Activated CD4-positive, alpha-beta memory T cell treated with anti-CD3 and anti-CD28 coated beads for 36 hours (primary cell): ENCODE measurements around the gene OSBPL9. TPM values are rescaled to one million over a fixed set of nuclear protein-coding genes. Genes with fewer than 3 reads are reported as not detected.

Source experiments
- CTCF ChIA-PET: fragments of 350-600 bp; sonication (Branson Sonifier 250); formaldehyde crosslinking; loops from one replicate; lab custom pipeline; 2021; ENCODE audit warnings: antibody characterized with exemption, inconsistent platforms; lab: Charles Lee
- POLR2A ChIA-PET: fragments of 350-600 bp; sonication (Branson Sonifier 250); formaldehyde crosslinking; loops from one replicate; lab custom pipeline; 2021; ENCODE audit warnings: antibody characterized with exemption; lab: Charles Lee
- DNase-seq: peaks from one replicate; pipeline ENCODE4 v3.0.0-alpha.2; 2020
- H3K27ac Mint-ChIP-seq: one replicate; pipeline ENCODE4 v1.8.0; 2021; ENCODE audit warnings: mixed read lengths
- H3K27me3 Mint-ChIP-seq: one replicate; pipeline ENCODE4 v1.8.0; 2021; ENCODE audit warnings: mixed read lengths
- H3K36me3 Mint-ChIP-seq: one replicate; pipeline ENCODE4 v1.8.0; 2021; ENCODE audit warnings: mixed read lengths
- H3K4me1 Mint-ChIP-seq: one replicate; pipeline ENCODE4 v1.8.0; 2021; ENCODE audit warnings: low read depth, mixed read lengths
- H3K4me3 Mint-ChIP-seq: one replicate; pipeline ENCODE4 v1.8.0; 2021; ENCODE audit warnings: mild to moderate bottlenecking, mixed read lengths
- H3K9me3 Mint-ChIP-seq: one replicate; pipeline ENCODE4 v1.8.0; 2021; ENCODE audit warnings: mixed read lengths
- intact Hi-C: fragments of 100-400 bp; cut with micrococcal nuclease; formaldehyde crosslinking; loops from one replicate; pipeline ENCODE4 v1.15.1; 2023
- total RNA-seq, 2 experiments: library from RNA; stranded (reverse); gene quantifications; one replicate each; pipeline ENCODE4 v1.2.3, GENCODE V29; 2021

Gene OSBPL9
- total RNA-seq, 2 experiments from 2014 or later: 46.1 to 48.6 TPM

DNA sequence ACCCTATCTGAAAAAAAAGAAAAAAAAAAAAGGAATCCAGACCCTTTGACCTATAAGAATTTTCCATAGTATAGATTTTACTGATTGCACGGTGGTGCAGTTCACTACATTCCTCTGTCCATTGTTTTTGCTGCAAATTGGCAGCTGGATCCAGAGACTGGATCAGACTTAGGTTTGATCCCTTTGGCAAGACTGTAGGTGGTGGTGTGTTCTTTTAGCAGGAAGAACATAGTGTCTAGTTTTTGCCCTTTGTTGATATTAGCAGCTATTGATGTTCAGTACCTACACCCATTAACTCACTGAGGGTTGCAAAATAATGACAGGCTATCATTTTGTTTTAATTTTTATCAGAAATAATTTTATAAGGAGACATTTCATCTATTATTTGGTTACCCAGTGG, 37.1 kb downstream of the OSBPL9 start:
- Mint-ChIP-seq H3K27me3 (no peaks in the 10 kb centered on the region), H3K4me1 (peaks cover 3% of the 10 kb centered on the region), H3K27ac (no peak overlapping the region), H3K36me3 (peaks cover 10% of the 10 kb centered on the region), H3K9me3 (no peaks in the 10 kb centered on the region), H3K4me3 (no peak overlapping the region)
- ChIA-PET CTCF (no interaction called here), POLR2A (no interaction called here)
- DNase-seq: no peak
- intact Hi-C loops: no loop called here

DNA sequence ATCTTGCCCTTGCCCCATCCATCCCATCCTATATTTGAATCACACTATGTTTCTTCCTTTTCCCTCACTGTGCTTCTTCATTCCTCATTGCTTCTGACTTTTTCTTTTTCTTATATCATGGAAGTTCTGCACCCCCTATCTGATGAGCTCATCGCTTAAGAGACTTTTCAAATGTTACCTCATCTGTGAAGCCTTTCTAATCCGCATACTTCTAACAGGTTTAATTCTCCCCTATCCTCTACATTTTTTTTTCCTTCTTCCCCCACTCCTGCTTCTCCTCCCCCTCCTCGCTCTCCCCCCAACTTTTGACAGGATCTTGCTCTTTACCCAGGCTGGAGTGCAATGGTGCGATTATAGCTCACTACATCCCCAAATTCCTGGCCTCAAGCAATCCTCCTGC, 39.5 kb downstream of the OSBPL9 start:
- H3K36me3 Mint-ChIP-seq: peaks cover 10% of the 10 kb centered on the region
- intact Hi-C loops: no loop called here
- no peak for DNase-seq
- POLR2A ChIA-PET: no interaction called here
- H3K4me3 Mint-ChIP-seq: no peak overlapping the region
- no peaks in the 10 kb centered on the region for H3K9me3 Mint-ChIP-seq
- H3K4me1 Mint-ChIP-seq: no peaks in the 10 kb centered on the region
- H3K27me3 Mint-ChIP-seq: no peaks in the 10 kb centered on the region
- H3K27ac Mint-ChIP-seq: no peak overlapping the region
- CTCF ChIA-PET: no interaction called here

DNA sequence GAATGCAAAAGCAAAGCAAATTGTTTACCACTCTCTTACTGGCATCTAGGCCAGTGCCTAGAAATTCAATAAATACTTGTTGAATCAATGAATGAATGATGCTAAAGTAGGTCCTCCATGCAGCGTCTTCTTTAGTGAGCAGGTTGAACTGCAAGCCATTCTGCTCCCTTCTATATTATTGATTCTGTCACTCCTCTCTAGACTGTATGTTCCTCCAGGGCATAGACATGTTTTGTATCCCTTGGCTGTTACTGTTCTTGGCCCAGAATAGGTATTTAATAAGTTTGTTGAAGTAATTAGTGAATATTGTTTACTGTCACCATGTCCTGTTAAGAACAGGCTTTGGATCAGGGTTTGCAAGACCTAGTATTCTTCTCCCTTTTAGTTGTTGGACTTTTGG, 43.7 kb downstream of the OSBPL9 start:
- ChIA-PET POLR2A (no interaction called here), CTCF (no interaction called here)
- H3K9me3 Mint-ChIP-seq: no peaks in the 10 kb centered on the region
- no peak overlapping the region for H3K4me3 Mint-ChIP-seq
- H3K27me3 Mint-ChIP-seq: no peaks in the 10 kb centered on the region
- no peak for DNase-seq
- intact Hi-C loops: no loop called here
- no peaks in the 10 kb centered on the region for H3K4me1 Mint-ChIP-seq
- H3K36me3 Mint-ChIP-seq: no peaks in the 10 kb centered on the region
- H3K27ac Mint-ChIP-seq: no peak overlapping the region

- ChIA-PET POLR2A (no interaction called here), CTCF (no interaction called here)
- no peaks in the 10 kb centered on the region for H3K4me1 Mint-ChIP-seq
- H3K36me3 Mint-ChIP-seq: no peaks in the 10 kb centered on the region
- no peak for DNase-seq
- H3K27ac Mint-ChIP-seq: no peak overlapping the region
- no peaks in the 10 kb centered on the region for H3K27me3 Mint-ChIP-seq
- no peak overlapping the region for H3K4me3 Mint-ChIP-seq
- no peaks in the 10 kb centered on the region for H3K9me3 Mint-ChIP-seq
- intact Hi-C loops: no loop called here
Observed at GRCh38 chr1:51661081-51661518, 44.2 kb downstream of the OSBPL9 start.

DNA sequence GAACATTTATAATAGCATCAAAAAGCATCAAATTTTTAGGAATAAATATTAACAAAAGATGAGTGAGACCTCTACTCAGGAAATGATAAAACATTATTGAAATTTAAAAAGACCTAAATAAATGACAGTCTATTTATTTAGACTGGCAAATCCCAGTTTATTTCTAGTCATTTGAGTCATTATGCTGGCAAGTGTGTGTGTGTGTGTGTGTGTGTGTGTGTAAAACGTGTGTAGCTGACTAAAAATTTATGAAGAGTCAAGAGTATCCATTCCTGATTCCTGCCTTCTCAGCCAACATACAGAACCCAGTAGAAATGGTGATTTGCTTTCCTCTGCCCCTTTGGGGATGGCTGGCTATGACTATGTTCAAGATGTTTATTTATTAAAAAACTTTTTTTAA, 46.2 kb downstream of the OSBPL9 start:
- H3K27me3 Mint-ChIP-seq: no peaks in the 10 kb centered on the region
- POLR2A ChIA-PET: no interaction called here
- H3K36me3 Mint-ChIP-seq: no peaks in the 10 kb centered on the region
- CTCF ChIA-PET: no interaction called here
- DNase-seq: no peak
- H3K27ac Mint-ChIP-seq: no peak overlapping the region
- H3K4me1 Mint-ChIP-seq: no peaks in the 10 kb centered on the region
- no peaks in the 10 kb centered on the region for H3K9me3 Mint-ChIP-seq
- H3K4me3 Mint-ChIP-seq: no peak overlapping the region
- intact Hi-C loops: no loop called here

GRCh38 chr1:51663721-51664120, 46.8 kb downstream of the OSBPL9 start:
- Mint-ChIP-seq H3K27me3 (no peaks in the 10 kb centered on the region), H3K36me3 (no peaks in the 10 kb centered on the region), H3K9me3 (no peaks in the 10 kb centered on the region), H3K4me3 (no peak overlapping the region), H3K27ac (no peak overlapping the region), H3K4me1 (no peaks in the 10 kb centered on the region)
- DNase-seq: no peak
- POLR2A ChIA-PET: no interaction called here
- CTCF ChIA-PET: interaction anchor here (1.4 kb wide), 1 partner anchor 104 kb away, joined by 3 read pairs; no protein-coding TSS in a partner anchor
- intact Hi-C loops: no loop called here

- POLR2A ChIA-PET: no interaction called here
- Mint-ChIP-seq H3K4me1 (no peaks in the 10 kb centered on the region), H3K4me3 (no peak overlapping the region), H3K27ac (no peak overlapping the region), H3K36me3 (no peaks in the 10 kb centered on the region), H3K27me3 (no peaks in the 10 kb centered on the region), H3K9me3 (no peaks in the 10 kb centered on the region)
- no peak for DNase-seq
- intact Hi-C loops: no loop called here
- CTCF ChIA-PET: interaction anchor here (0.6 to 1.4 kb wide), 2 partner anchors 103 to 258 kb away, joined by 3 to 4 read pairs; no protein-coding TSS in a partner anchor
Observed at GRCh38 chr1:51664421-51665240, 47.7 kb downstream of the OSBPL9 start.

- ChIA-PET CTCF (no interaction called here), POLR2A (no interaction called here)
- DNase-seq: no peak
- intact Hi-C loops: no loop called here
- no peaks in the 10 kb centered on the region for H3K9me3 Mint-ChIP-seq
- no peaks in the 10 kb centered on the region for H3K27me3 Mint-ChIP-seq
- H3K27ac Mint-ChIP-seq: no peak overlapping the region
- no peak overlapping the region for H3K4me3 Mint-ChIP-seq
- no peaks in the 10 kb centered on the region for H3K4me1 Mint-ChIP-seq
- no peaks in the 10 kb centered on the region for H3K36me3 Mint-ChIP-seq
Observed at GRCh38 chr1:51666478-51666877, 49.6 kb downstream of the OSBPL9 start.

DNA sequence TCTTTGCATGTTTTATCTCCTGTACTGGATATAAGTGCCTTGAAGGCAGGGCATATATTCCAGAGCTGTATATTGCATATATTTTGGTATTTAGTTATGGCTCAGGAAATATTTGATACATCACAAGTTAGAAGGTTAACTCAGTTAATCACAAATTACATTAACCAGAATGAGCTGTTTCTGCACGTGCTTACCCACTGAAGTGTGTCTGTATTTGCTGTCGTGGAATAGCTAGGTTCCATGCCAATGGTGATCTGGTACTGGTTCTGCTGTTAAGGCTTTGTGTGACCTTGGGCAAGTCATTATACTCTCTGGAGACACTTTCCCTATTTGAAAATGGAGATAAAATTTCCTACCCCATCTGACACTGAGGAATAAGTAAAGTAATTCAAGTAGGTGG, 50.7 kb downstream of the OSBPL9 start:
- no peaks in the 10 kb centered on the region for H3K9me3 Mint-ChIP-seq
- DNase-seq: no peak
- CTCF ChIA-PET: no interaction called here
- H3K36me3 Mint-ChIP-seq: no peaks in the 10 kb centered on the region
- intact Hi-C loops: no loop called here
- no peak overlapping the region for H3K27ac Mint-ChIP-seq
- POLR2A ChIA-PET: no interaction called here
- H3K4me1 Mint-ChIP-seq: no peaks in the 10 kb centered on the region
- no peak overlapping the region for H3K4me3 Mint-ChIP-seq
- no peaks in the 10 kb centered on the region for H3K27me3 Mint-ChIP-seq

DNA sequence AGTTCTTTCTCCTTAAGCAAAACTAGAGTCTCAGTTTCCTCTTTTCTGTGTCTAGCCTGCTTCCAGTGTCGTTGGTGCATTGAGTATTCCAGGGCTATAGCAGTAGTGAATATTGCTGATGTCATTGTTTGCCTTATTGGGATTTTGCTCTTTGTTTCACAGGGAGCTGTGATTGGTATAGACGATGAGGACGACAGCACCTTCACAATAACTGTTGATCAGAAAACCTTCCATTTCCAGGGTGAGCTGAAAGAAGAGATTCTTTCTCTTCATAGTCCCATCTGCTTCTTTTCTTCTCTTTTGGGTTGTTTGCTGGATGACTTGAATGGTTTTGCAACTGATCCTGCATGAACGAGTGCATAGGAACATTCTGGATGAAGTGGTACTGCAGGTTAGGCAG, 52.4 kb downstream of the OSBPL9 start:
- Mint-ChIP-seq H3K9me3 (no peaks in the 10 kb centered on the region), H3K27me3 (no peaks in the 10 kb centered on the region), H3K36me3 (no peaks in the 10 kb centered on the region), H3K4me1 (no peaks in the 10 kb centered on the region), H3K4me3 (no peak overlapping the region), H3K27ac (no peak overlapping the region)
- POLR2A ChIA-PET: no interaction called here
- intact Hi-C loops: no loop called here
- CTCF ChIA-PET: interaction anchor here (1.0 kb wide), 1 partner anchor 99 kb away, joined by 3 read pairs; no protein-coding TSS in a partner anchor
- DNase-seq: no peak

DNA sequence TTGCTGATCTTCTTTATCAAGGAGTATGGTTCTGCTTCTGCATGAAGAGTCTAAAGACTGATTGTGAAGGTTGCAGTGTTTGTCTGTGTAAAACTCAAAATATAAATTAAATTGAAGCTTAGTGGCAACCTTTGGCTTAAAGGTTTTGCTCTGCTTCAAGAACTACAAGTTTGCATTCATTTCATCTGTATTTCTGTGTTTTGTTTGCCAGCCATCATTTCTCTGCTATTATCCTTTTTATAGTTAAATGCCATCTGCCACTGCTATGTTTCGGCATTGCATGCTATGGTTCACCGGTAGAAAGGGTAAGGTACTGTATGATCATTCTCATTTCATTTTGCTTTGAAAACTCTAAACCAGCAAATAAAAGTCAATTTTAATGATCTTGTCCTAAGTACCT, 52.9 kb downstream of the OSBPL9 start:
- Mint-ChIP-seq H3K9me3 (no peaks in the 10 kb centered on the region), H3K27me3 (no peaks in the 10 kb centered on the region), H3K4me3 (no peak overlapping the region), H3K4me1 (no peaks in the 10 kb centered on the region), H3K27ac (no peak overlapping the region), H3K36me3 (no peaks in the 10 kb centered on the region)
- DNase-seq: no peak
- intact Hi-C loops: no loop called here
- ChIA-PET POLR2A (no interaction called here), CTCF (interaction anchor here (0.8 to 1.0 kb wide), 2 partner anchors 99 to 270 kb away, joined by 3 read pairs; no protein-coding TSS in a partner anchor)

DNA sequence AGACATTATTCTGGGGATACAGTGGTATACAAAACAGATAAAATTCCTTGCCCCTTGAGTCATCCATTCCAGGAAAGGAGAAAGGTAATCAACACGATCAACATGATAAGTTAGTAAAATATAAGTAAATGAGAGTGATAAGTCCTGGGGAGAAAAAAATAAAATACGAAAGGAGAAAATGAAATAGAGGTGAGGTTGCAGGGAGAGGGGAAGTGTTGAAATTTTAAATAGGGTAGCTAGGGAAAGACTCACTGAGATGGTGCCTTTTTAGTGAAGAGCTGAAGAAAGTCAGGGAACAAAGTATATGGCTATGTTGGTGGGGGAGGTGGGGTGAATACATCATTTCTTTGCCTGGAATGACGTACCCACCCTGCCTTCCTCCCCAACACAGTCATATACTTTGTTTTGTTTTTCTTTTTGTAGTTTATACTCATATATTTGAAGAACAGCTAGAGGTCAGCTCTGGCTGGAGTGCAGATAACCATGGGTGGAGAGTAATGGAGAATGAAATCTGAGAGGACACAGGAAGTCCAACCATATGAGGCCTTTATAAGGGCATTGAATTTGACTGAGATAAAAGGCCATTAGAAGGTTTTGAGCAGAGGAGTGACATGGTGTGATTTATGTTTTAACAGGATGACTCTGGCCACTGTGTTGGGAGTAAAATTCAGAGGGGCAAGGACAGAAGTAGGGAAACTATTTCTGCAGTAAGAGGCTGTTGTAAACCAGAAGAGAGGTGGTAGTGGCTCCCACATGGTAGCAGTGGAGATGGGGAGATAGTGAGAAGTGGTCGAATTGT, 54.8 kb downstream of the OSBPL9 start:
- intact Hi-C loops: no loop called here
- H3K4me3 Mint-ChIP-seq: no peak overlapping the region

More for the DNA sequence above, 54.8 kb downstream of the OSBPL9 start:
- POLR2A ChIA-PET: no interaction called here
- H3K27ac Mint-ChIP-seq: no peak overlapping the region
- DNase-seq: no peak
- CTCF ChIA-PET: no interaction called here
- no peaks in the 10 kb centered on the region for H3K36me3 Mint-ChIP-seq
- no peaks in the 10 kb centered on the region for H3K27me3 Mint-ChIP-seq
- H3K4me1 Mint-ChIP-seq: no peaks in the 10 kb centered on the region
- H3K9me3 Mint-ChIP-seq: no peaks in the 10 kb centered on the region
